Raji (cell line): Measurements from ENCODE around the gene C1orf105.

ENCODE experiments used
- POLR2A ChIP-seq: IDR thresholded peaks from 2 replicates; pipeline ENCODE4 v1.6.1; 2011; ENCODE audit warnings: low read depth, low read length, control low read depth; ENCODE audit not compliant: insufficient read depth

Gene C1orf105

GRCh38 chr1:172478485-172478884 lies 58.0 kb downstream of the C1orf105 start:
- TF ChIP-seq POLR2A = no peak

GRCh38 chr1:172480431-172480830 lies 59.9 kb downstream of the C1orf105 start:
- TF ChIP-seq POLR2A = no peak

- TF ChIP-seq POLR2A = no peak
Observed at GRCh38 chr1:172482044-172482443, 61.6 kb downstream of the C1orf105 start.

GRCh38 chr1:172483448-172483847 lies 63.0 kb downstream of the C1orf105 start:
- no peak for TF ChIP-seq POLR2A

- TF ChIP-seq POLR2A = no peak
Observed at GRCh38 chr1:172484252-172484651, 63.8 kb downstream of the C1orf105 start.

- TF ChIP-seq POLR2A = no peak
Observed at GRCh38 chr1:172485626-172486025, 65.1 kb downstream of the C1orf105 start.

GRCh38 chr1:172486805-172487454 lies 66.4 kb downstream of the C1orf105 start:
- TF ChIP-seq POLR2A = no peak

- TF ChIP-seq POLR2A = no peak
Observed at GRCh38 chr1:172487550-172487949, 67.1 kb downstream of the C1orf105 start.

- no peak for TF ChIP-seq POLR2A
Observed at GRCh38 chr1:172488393-172488792, 67.9 kb downstream of the C1orf105 start.

GRCh38 chr1:172489847-172490246 lies 69.4 kb downstream of the C1orf105 start:
- TF ChIP-seq POLR2A = no peak

- no peak for TF ChIP-seq POLR2A
Observed at GRCh38 chr1:172492421-172492820, 71.9 kb downstream of the C1orf105 start.

GRCh38 chr1:172494166-172494565 lies 73.7 kb downstream of the C1orf105 start:
- TF ChIP-seq POLR2A = no peak

GRCh38 chr1:172496678-172497077 lies 76.2 kb downstream of the C1orf105 start:
- no peak for TF ChIP-seq POLR2A

GRCh38 chr1:172497230-172497629 lies 76.7 kb downstream of the C1orf105 start:
- TF ChIP-seq POLR2A = no peak

- TF ChIP-seq POLR2A = no peak
Observed at GRCh38 chr1:172498857-172499256, 78.4 kb downstream of the C1orf105 start.

GRCh38 chr1:172499636-172500141 lies 79.2 kb downstream of the C1orf105 start:
- no peak for TF ChIP-seq POLR2A

GRCh38 chr1:172500207-172500606 lies 79.7 kb downstream of the C1orf105 start:
- TF ChIP-seq POLR2A = no peak

GRCh38 chr1:172507741-172508140 lies 87.3 kb downstream of the C1orf105 start:
- TF ChIP-seq POLR2A = no peak

- TF ChIP-seq POLR2A = no peak
Observed at GRCh38 chr1:172510479-172510878, 90.0 kb downstream of the C1orf105 start.
